AG09319 (cell line): Measurements from ENCODE around the gene SLX9.

Experiments
- DNase-seq: peaks from one replicate; pipeline ENCODE4 v3.0.0-alpha.2; 2010; ENCODE audit warnings: low read depth; ENCODE audit errors: extremely low read depth
- TF ChIP-seq, protein P1 (sequence below): IDR thresholded peaks from 2 replicates; pipeline ENCODE4 v1.5.1; 2011; ENCODE audit warnings: low read depth, mild to moderate bottlenecking, inconsistent platforms, low read length, moderate library complexity

The SLX9 gene

DNA sequence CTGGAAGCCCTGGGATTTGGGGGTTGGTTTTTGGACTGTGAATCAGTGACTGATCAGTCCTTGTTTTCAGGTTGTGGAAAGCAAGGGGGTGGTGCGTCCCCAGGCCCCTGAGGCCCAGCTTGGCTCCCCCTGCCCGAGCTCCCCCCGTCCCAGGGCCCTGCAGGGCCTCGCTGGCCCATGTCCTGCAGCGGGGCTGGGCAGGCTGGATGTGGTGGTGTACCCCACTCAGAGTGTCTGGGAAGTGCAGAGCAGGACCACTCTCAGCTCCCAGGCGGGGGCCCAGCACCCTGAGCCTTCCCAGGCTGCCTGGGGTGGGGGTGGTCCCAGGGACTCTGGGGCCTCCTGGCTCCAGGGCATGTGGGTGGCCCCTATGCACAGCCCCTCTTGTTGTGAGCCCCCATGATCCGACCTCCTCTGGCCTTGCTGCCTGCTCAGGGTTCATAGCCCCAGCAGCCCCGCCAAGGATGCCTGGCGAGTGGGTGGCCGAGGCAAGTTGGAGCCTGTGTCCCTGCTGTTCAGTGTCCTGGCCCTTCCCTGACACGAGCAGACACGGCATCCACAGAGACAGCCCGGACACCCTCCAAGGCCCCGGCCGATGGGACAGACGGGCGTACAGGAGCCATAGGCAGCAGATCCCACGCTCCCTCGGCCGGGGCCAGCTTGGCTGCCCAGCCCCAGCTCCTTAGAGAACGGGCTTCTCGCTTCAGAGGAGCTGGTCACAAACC lies 37.9 kb downstream of the SLX9 start:
- no peak for DNase-seq
- TF ChIP-seq, protein P1, sequence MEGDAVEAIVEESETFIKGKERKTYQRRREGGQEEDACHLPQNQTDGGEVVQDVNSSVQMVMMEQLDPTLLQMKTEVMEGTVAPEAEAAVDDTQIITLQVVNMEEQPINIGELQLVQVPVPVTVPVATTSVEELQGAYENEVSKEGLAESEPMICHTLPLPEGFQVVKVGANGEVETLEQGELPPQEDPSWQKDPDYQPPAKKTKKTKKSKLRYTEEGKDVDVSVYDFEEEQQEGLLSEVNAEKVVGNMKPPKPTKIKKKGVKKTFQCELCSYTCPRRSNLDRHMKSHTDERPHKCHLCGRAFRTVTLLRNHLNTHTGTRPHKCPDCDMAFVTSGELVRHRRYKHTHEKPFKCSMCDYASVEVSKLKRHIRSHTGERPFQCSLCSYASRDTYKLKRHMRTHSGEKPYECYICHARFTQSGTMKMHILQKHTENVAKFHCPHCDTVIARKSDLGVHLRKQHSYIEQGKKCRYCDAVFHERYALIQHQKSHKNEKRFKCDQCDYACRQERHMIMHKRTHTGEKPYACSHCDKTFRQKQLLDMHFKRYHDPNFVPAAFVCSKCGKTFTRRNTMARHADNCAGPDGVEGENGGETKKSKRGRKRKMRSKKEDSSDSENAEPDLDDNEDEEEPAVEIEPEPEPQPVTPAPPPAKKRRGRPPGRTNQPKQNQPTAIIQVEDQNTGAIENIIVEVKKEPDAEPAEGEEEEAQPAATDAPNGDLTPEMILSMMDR, result no peak

- TF ChIP-seq, protein P1, result no peak
- no peak for DNase-seq
Measured at GRCh38 chr21:44979687-44980561, 40.1 kb downstream of the SLX9 start.

DNA sequence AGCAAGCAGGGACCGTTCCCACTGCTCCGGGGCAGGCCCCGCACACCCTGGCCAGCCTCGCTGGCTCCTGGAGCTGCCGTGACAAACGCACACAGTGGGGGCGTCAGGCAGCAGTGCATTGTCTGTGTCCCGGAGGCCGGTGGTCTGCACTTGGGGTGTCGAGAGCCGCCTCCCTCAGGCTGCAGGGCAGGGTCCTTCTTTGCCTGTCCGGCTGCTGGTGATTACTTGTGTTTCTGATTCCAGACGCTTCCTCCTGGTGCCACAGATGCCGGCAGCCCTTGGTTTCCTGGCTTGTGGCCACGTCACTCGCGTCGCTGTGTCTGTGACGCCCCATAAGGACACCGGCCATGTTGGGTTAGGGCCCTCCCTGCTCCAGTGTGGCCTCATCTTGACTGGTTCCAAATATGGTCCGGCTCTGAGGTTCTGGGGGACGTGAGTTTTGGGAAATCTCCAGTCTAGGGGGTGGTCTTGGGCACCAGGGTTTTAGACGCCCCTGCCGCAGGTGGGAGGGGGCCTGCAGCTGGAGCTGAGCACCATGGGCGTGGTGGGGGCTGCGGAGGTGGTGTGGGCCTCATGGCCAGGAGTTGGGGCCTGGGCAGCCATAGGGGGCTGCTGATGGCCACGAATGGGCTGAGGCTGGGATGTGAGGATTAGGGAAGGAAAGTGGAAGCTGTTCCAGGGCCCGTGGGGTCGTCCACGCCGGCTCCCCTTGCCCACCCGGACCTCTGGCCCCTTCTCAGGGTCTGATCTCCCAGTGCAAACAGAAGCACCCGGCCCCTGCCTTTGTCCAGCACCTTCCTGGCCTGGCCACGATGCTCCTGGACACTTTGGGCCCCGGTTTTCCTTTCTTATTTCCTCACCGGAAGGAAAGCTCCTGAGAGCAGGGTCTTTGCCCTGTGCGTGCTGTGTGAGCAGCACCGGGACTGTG lies 41.0 kb downstream of the SLX9 start:
- DNase-seq, result no peak
- TF ChIP-seq, protein P1, result no peak

GRCh38 chr21:44982558-44983250 lies 42.9 kb downstream of the SLX9 start:
- no peak for DNase-seq
- TF ChIP-seq, protein P1, result no peak

- no peak for DNase-seq
- TF ChIP-seq, protein P1, result no peak
Measured at GRCh38 chr21:44983421-44984206, 43.8 kb downstream of the SLX9 start.

DNA sequence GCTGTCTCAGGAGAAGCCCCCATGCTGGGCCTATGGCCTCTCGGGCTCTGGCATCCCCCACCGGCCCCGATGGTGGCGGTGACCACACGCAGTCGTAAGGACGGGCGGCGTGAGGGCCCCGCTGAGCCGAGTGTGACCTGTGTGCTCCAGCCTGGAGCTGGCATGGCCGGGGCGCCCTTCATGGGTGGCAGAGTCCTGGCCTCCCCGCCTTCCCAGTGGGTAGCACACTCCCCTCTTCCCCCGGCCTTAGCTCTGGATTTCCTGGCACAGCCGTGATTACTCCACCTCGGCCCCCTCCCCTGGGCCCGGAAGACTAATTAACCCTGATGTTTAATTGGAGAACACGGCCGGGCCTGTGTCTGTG lies 44.6 kb downstream of the SLX9 start:
- no peak for DNase-seq
- TF ChIP-seq, protein P1, result no peak
